ENCODE data around the gene PRKN. TPM values are rescaled to one million over a fixed set of nuclear protein-coding genes. Genes with fewer than 3 reads are reported as not detected.

PRKN gene
- total and polyA plus RNA-seq, 2 donors = 3.5 to 6.5 TPM

DNA sequence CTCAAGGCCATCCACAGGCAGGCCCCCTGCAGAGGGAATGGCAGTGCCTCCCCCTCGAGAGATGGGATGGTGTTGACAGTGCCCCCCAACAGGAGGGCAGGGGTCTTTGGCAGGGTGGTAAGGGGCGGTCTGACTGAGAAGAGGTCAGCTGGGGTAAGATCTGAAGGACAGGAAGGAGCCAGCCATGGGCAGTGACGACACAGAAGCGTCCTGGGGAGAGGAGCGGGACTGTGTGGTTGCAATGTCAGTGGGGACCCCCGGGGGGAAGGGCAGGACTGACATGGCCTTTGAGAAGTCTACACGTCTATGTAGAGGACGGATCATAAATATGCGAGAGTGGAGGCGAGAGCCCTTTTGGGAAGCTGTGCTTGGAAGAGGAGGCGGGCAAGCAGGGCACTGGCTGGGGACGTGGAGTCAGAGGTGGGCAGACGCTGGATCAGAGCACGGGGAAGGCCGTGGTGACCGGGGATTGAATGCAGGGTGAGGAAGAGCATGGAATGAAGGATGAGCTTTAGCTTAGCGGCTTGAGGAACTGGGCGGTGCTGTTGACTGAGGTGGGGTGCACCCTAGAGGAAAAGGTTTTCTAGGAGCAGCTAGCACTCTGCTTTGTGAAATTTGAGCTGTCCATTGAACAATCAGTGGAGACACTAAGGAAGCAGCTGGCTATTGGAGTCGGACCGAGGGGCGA is 1371.3 kb downstream of the PRKN start:
- WGBS = 86% methylated on average over 21 of the region's 21 CpGs
- no peaks in the 10 kb centered on the region for H3K4me1 ChIP-seq (ENCODE audit: insufficient read depth)
- no peak overlapping the region for H3K4me3 ChIP-seq (ENCODE audit: low read depth, low read length)
- no peak for DNase-seq (ENCODE audit: extremely low spot score)
- H3K36me3 ChIP-seq (ENCODE audit: insufficient read depth) = no peaks in the 10 kb centered on the region
- H3K27ac ChIP-seq (ENCODE audit: low read depth) = no peak overlapping the region

DNA sequence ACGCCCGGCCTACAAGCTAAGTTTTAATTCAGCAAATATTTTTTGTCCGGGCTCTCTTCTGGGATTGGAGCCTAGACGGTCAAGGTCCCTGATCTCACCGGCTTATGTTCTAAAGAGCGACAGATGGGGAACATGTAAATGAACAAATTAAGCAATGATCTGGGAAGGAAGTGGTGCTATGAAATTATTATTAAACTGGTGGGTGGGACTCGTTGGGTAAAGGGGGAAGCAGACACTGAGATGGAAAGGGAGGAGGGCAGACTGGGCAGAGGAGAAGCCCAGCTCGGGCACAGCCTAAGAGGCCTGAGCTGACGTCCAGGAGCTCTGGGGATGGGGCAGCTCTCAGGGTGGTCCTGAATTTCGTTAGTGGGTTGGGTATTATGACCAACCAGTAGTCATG is 1371.9 kb downstream of the PRKN start:
- no peak for DNase-seq (ENCODE audit: extremely low spot score)
- 86% methylated on average over 10 of the region's 10 CpGs for WGBS

DNA sequence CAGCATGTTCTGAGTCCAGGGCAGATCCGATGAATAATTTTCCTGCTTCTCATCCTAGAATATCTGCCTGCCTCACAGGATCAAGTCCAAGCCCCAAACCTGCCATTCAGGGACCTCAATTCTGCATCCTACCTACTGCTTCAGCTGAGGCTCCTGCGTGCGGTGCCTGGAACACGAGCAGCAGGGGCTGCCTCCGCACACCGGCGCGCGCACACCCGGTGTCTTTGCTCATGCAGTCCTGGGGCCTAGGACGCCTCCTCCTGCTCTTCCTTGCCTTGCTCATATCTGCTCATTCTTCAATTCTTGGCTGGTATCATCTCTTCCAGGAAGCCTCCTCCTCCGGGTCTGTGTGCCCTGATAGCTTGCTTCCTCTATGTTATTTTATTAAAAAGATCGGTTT is 1372.6 kb downstream of the PRKN start:
- no peaks in the 10 kb centered on the region for H3K4me1 ChIP-seq (ENCODE audit: insufficient read depth)
- no peaks in the 10 kb centered on the region for H3K36me3 ChIP-seq (ENCODE audit: insufficient read depth)
- 95% methylated on average over 13 of the region's 13 CpGs for WGBS
- H3K4me3 ChIP-seq (ENCODE audit: low read depth, low read length) = no peak overlapping the region
- no peak overlapping the region for H3K27ac ChIP-seq (ENCODE audit: low read depth)
- no peak for DNase-seq (ENCODE audit: extremely low spot score)

More for the DNA sequence above, 1371.9 kb downstream of the PRKN start:
- Histone ChIP-seq H3K4me1 (ENCODE audit: insufficient read depth) (no peaks in the 10 kb centered on the region), H3K36me3 (ENCODE audit: insufficient read depth) (no peaks in the 10 kb centered on the region), H3K4me3 (ENCODE audit: low read depth, low read length) (no peak overlapping the region), H3K27ac (ENCODE audit: low read depth) (no peak overlapping the region)

- no peaks in the 10 kb centered on the region for H3K4me1 ChIP-seq (ENCODE audit: insufficient read depth)
- WGBS = 76% methylated on average over 12 of the region's 12 CpGs
- H3K27ac ChIP-seq (ENCODE audit: low read depth) = no peak overlapping the region
- no peak for DNase-seq (ENCODE audit: extremely low spot score)
- H3K4me3 ChIP-seq (ENCODE audit: low read depth, low read length) = no peak overlapping the region
- H3K36me3 ChIP-seq (ENCODE audit: insufficient read depth) = no peaks in the 10 kb centered on the region
Observed at GRCh38 chr6:161354276-161354840, 1373.2 kb downstream of the PRKN start.

DNA sequence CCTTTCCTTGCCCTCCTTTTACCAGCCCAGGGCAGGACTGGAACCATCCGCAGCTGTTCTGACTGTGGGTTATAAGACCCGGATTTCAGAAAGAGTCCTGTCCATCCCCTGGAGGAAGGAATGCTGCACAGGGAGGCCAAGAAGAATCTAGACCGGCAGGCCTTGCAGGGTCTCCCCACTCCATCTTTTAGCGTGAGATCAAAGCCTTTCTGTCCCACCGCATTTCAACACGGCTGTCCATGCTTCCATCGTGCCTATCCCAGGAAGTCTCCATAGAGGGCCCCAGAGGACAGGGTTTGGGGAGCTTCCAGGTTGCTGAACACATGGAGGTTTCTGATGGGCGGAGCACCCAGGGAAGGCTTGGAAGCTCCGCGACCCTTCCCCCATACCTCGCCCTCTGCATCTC is 1374.4 kb downstream of the PRKN start:
- no peak for DNase-seq (ENCODE audit: extremely low spot score)
- Histone ChIP-seq H3K4me1 (ENCODE audit: insufficient read depth) (no peaks in the 10 kb centered on the region), H3K4me3 (ENCODE audit: low read depth, low read length) (no peak overlapping the region), H3K36me3 (ENCODE audit: insufficient read depth) (no peaks in the 10 kb centered on the region), H3K27ac (ENCODE audit: low read depth) (no peak overlapping the region)
- 68% methylated on average over 11 of the region's 11 CpGs for WGBS

GRCh38 chr6:161351858-161352257 is 1375.7 kb downstream of the PRKN start:
- 55% methylated on average over 5 of the region's 5 CpGs for WGBS
- H3K4me1 ChIP-seq (ENCODE audit: insufficient read depth) = no peaks in the 10 kb centered on the region
- no peak overlapping the region for H3K27ac ChIP-seq (ENCODE audit: low read depth)
- H3K4me3 ChIP-seq (ENCODE audit: low read depth, low read length) = no peak overlapping the region
- no peaks in the 10 kb centered on the region for H3K36me3 ChIP-seq (ENCODE audit: insufficient read depth)
- DNase-seq (ENCODE audit: extremely low spot score) = no peak

DNA sequence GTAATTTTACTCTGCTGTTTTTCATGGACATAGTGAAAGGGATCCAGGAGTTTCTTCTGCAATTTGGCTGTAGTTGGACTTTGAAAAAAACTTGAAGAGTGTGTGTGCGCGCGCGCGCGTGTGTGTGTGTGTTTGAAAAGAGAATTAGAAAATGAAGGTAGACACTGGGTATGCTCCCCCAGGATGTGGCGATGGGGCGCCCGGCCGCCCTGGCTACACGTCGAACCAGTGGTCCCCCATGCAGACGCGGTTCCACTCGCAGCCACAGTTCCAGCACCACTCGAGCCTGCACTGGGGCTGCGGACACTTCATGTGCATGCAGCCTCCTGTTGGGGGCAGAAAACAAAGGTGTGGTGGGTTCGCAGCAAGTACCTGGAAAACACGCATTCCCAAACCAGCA is 1377.7 kb downstream of the PRKN start:
- H3K36me3 ChIP-seq (ENCODE audit: insufficient read depth) = no peaks in the 10 kb centered on the region
- no peak for DNase-seq (ENCODE audit: extremely low spot score)
- no peaks in the 10 kb centered on the region for H3K4me1 ChIP-seq (ENCODE audit: insufficient read depth)
- 93% methylated on average over 19 of the region's 19 CpGs for WGBS
- no peak overlapping the region for H3K4me3 ChIP-seq (ENCODE audit: low read depth, low read length)
- H3K27ac ChIP-seq (ENCODE audit: low read depth) = no peak overlapping the region

DNA sequence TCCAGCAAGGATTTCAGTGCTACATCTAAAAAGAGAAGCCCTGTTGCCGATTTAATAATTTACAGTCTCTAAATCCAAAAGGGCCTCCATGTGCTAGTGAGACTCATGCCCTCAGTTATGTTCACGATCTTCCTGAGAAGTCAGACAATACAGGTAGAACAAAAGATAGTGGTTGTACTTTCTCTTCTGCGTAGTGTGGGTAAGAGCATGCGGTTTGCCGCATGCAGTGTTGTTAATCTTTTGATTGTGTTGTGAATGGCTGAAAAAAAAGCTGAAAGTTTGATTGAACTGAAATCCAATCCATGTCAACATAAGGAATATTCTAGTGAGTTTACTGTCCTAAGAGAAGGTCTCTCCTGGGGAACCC is 1379.0 kb downstream of the PRKN start:
- no peak overlapping the region for H3K4me3 ChIP-seq (ENCODE audit: low read depth, low read length)
- H3K27ac ChIP-seq (ENCODE audit: low read depth) = no peak overlapping the region
- no peaks in the 10 kb centered on the region for H3K36me3 ChIP-seq (ENCODE audit: insufficient read depth)
- no peaks in the 10 kb centered on the region for H3K4me1 ChIP-seq (ENCODE audit: insufficient read depth)
- DNase-seq (ENCODE audit: extremely low spot score) = no peak
- 96% methylated on average over 5 of the region's 5 CpGs for WGBS

DNA sequence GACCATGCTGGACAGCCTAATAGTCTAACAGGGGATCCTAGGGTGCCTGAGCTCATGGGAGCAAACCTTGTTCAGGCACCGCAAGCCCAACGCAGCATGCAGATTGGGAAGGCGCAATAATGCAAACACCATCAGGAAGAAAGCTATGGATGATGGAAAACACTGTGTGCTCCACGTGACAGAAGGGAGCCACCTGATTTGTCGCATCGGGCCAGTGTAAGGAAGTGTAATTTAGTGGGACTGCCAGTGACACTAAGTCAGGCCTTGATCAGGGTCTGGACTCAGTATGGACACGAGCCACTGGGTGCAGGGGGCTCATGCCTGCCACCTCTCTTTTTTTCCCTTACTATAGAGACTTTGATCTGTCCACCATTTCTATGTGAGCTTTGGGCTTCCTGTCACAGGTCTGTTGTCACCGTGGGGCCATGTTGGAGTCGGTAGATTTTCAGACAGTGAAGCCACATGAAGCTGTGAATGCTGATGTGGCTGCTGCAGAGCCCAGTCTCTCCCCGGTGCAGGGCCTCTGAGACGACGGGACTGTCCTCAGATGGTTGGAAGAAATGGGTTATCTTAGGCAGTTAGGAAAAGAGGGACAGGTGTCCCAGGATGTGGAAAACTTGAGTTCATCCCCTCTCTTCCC is 1379.5 kb downstream of the PRKN start:
- 91% methylated on average over 12 of the region's 12 CpGs for WGBS
- Histone ChIP-seq H3K4me3 (ENCODE audit: low read depth, low read length) (no peak overlapping the region), H3K4me1 (ENCODE audit: insufficient read depth) (no peaks in the 10 kb centered on the region), H3K27ac (ENCODE audit: low read depth) (no peak overlapping the region), H3K36me3 (ENCODE audit: insufficient read depth) (no peaks in the 10 kb centered on the region)
- DNase-seq (ENCODE audit: extremely low spot score) = no peak

DNA sequence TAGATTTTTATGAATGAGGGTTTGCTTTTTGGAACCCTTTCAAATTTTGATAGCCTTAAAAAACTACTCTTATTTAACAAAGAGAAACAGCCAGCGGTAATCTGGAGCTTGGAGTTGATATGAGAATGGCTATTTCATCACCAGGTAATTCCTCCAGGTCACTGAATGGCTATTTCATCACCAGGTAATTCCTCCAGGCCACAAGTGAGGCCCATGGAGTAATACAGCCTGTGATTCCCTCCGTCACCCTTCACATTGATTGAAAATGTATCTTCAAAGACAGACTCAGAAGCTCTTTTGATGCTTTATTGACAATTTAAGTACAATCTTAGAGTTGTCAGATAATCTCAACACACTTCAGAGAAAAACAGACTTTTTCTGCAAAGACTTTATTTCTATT is 1380.4 kb downstream of the PRKN start:
- Histone ChIP-seq H3K4me1 (ENCODE audit: insufficient read depth) (no peaks in the 10 kb centered on the region), H3K36me3 (ENCODE audit: insufficient read depth) (no peaks in the 10 kb centered on the region), H3K27ac (ENCODE audit: low read depth) (no peak overlapping the region), H3K4me3 (ENCODE audit: low read depth, low read length) (no peak overlapping the region)
- DNase-seq (ENCODE audit: extremely low spot score) = no peak
- 94% methylated on average over 2 of the region's 2 CpGs for WGBS

DNA sequence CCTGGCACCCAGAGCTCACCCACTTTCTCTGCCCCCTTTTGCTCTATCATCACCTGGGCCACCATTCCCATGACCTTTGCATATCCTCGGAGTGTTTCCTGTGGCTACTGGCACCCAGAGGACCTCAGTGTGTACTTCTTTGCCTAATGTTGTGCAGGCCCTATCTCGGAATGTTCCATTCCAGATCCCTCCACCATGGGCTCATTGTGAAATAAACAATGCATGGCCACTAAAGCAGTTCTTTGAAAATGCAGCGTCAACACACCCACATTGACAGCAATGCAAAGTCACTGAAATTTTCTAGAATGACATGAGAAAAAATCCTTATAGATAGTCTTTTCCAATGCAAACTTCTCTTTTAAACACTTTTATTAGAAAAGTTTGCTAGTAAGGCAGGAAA is 1380.8 kb downstream of the PRKN start:
- Histone ChIP-seq H3K4me1 (ENCODE audit: insufficient read depth) (no peaks in the 10 kb centered on the region), H3K36me3 (ENCODE audit: insufficient read depth) (no peaks in the 10 kb centered on the region), H3K4me3 (ENCODE audit: low read depth, low read length) (no peak overlapping the region), H3K27ac (ENCODE audit: low read depth) (no peak overlapping the region)
- no peak for DNase-seq (ENCODE audit: extremely low spot score)
- 85% methylated on average over 3 of the region's 3 CpGs for WGBS

- Histone ChIP-seq H3K27ac (ENCODE audit: low read depth) (no peak overlapping the region), H3K4me1 (ENCODE audit: insufficient read depth) (no peaks in the 10 kb centered on the region), H3K4me3 (ENCODE audit: low read depth, low read length) (no peak overlapping the region), H3K36me3 (ENCODE audit: insufficient read depth) (no peaks in the 10 kb centered on the region)
- DNase-seq (ENCODE audit: extremely low spot score) = no peak
- WGBS = 71% methylated on average over 3 of the region's 3 CpGs
Observed at GRCh38 chr6:161344626-161345025, 1382.9 kb downstream of the PRKN start.

DNA sequence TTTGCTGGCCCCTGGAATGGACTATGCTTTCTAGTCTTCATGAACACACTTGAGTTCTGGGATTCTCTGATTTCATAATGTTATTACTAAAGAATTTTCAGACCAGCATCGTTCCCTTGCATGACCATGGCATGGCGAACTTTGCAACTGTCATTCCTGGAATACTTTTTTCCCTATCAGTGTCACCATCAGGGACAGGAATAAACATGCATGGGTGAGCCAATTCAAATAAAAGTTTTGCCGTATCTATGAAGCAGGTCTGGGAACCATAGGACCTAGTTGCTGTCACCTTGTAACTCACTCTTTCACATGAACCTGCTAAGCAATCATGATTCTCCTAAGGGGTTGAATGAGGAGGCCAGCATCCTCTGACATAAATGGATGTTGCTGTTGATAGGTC is 1385.5 kb downstream of the PRKN start:
- Histone ChIP-seq H3K4me3 (ENCODE audit: low read depth, low read length) (no peak overlapping the region), H3K27ac (ENCODE audit: low read depth) (no peak overlapping the region), H3K4me1 (ENCODE audit: insufficient read depth) (no peaks in the 10 kb centered on the region), H3K36me3 (ENCODE audit: insufficient read depth) (no peaks in the 10 kb centered on the region)
- DNase-seq (ENCODE audit: extremely low spot score) = no peak
- WGBS = 70% methylated on average over 3 of the region's 3 CpGs

- Histone ChIP-seq H3K36me3 (ENCODE audit: insufficient read depth) (no peaks in the 10 kb centered on the region), H3K4me1 (ENCODE audit: insufficient read depth) (no peaks in the 10 kb centered on the region), H3K27ac (ENCODE audit: low read depth) (no peak overlapping the region), H3K4me3 (ENCODE audit: low read depth, low read length) (no peak overlapping the region)
- DNase-seq (ENCODE audit: extremely low spot score) = no peak
- WGBS = 80% methylated on average over 4 of the region's 4 CpGs
Observed at GRCh38 chr6:161341638-161342037, 1385.9 kb downstream of the PRKN start.
